IPS DF 19.7 (cell line): ENCODE results near the gene HERC4.

ENCODE experiments used
- DNase-seq: peaks from one replicate; pipeline ENCODE4 v3.0.0-alpha.2; 2013; ENCODE audit warnings: low read depth, low spot score

Gene HERC4

GRCh38 chr10:68074775-68075549, at the start of gene HERC4:
HERC4 (minus strand) TSS chr10:68075283; CDS start chr10:68073108, 2,175 bp downstream.
- DNase-seq: peak; percentile 67

- no peak for DNase-seq
Observed at GRCh38 chr10:68124718-68125117, 49.6 kb upstream of the HERC4 start.

GRCh38 chr10:68121852-68122251, 46.8 kb upstream of the HERC4 start:
- DNase-seq: no peak

GRCh38 chr10:68121020-68121743, 46.1 kb upstream of the HERC4 start:
- DNase-seq: no peak

- no peak for DNase-seq
Observed at GRCh38 chr10:68118657-68119056, 43.6 kb upstream of the HERC4 start.

GRCh38 chr10:68112837-68113236, 37.8 kb upstream of the HERC4 start:
- DNase-seq: no peak

GRCh38 chr10:68111584-68111983, 36.5 kb upstream of the HERC4 start:
- DNase-seq: no peak

GRCh38 chr10:68110027-68110426, 34.9 kb upstream of the HERC4 start:
- DNase-seq: no peak

- DNase-seq: no peak
Observed at GRCh38 chr10:68109331-68109730, 34.2 kb upstream of the HERC4 start, which contains the start of gene MYPN. MYPN (plus strand) TSS chr10:68109488; CDS start chr10:68121439, 11,951 bp downstream.

- no peak for DNase-seq
Observed at GRCh38 chr10:68108653-68109052, 33.6 kb upstream of the HERC4 start.

- DNase-seq: no peak
Observed at GRCh38 chr10:68108051-68108450, 33.0 kb upstream of the HERC4 start.

- no peak for DNase-seq
Observed at GRCh38 chr10:68107651-68108050, 32.6 kb upstream of the HERC4 start.

- DNase-seq: no peak
Observed at GRCh38 chr10:68106656-68107055, 31.6 kb upstream of the HERC4 start.

GRCh38 chr10:68105820-68106219, 30.7 kb upstream of the HERC4 start:
- no peak for DNase-seq

- DNase-seq: no peak
Observed at GRCh38 chr10:68103901-68104300, 28.8 kb upstream of the HERC4 start.

GRCh38 chr10:68103261-68103878, 28.3 kb upstream of the HERC4 start:
- no peak for DNase-seq

- DNase-seq: no peak
Observed at GRCh38 chr10:68101066-68101465, 26.0 kb upstream of the HERC4 start.

- DNase-seq: no peak
Observed at GRCh38 chr10:68099736-68100135, 24.7 kb upstream of the HERC4 start.

- DNase-seq: no peak
Observed at GRCh38 chr10:68096913-68097516, 21.9 kb upstream of the HERC4 start.

GRCh38 chr10:68095153-68095552, 20.1 kb upstream of the HERC4 start:
- no peak for DNase-seq

GRCh38 chr10:68092512-68092911, 17.4 kb upstream of the HERC4 start:
- DNase-seq: no peak

GRCh38 chr10:68090586-68090985, 15.5 kb upstream of the HERC4 start:
- DNase-seq: no peak
